DMS153 treated with DMSO at 0.1 percent for 48 hours (cell line): ENCODE measurements around the gene PPP1R14B.

Source experiments
- DNase-seq: peaks from one replicate; lab custom pipeline; 2025; ENCODE audit not compliant: unreplicated experiment; lab: John Stamatoyannopoulos, UW

PPP1R14B gene

GRCh38 chr11:64246871-64247728 lies at the start of gene PPP1R14B:
TSS of gene PPP1R14B (minus strand) at chr11:64246943. CDS start at chr11:64246673, 270 bp downstream.
- peak; percentile 72 for DNase-seq

GRCh38 chr11:64296236-64296635 lies 49.5 kb upstream of the PPP1R14B start:
- no peak for DNase-seq

- no peak for DNase-seq
Observed at GRCh38 chr11:64295760-64296159, 49.0 kb upstream of the PPP1R14B start.

GRCh38 chr11:64294774-64295173 lies 48.0 kb upstream of the PPP1R14B start:
- no peak for DNase-seq

- DNase-seq: no peak
Observed at GRCh38 chr11:64292460-64293254, 45.9 kb upstream of the PPP1R14B start.

- DNase-seq: no peak
Observed at GRCh38 chr11:64291752-64292459, 45.2 kb upstream of the PPP1R14B start.

GRCh38 chr11:64291262-64291751 lies 44.6 kb upstream of the PPP1R14B start, which contains the start of gene KCNK4:
TSS of gene KCNK4 (plus strand) at chr11:64291302. CDS start at chr11:64293019, 1,717 bp downstream.
- no peak for DNase-seq

- DNase-seq: no peak
Observed at GRCh38 chr11:64290352-64291261, 43.9 kb upstream of the PPP1R14B start.

GRCh38 chr11:64289002-64289564 lies 42.3 kb upstream of the PPP1R14B start:
- DNase-seq: no peak

GRCh38 chr11:64288353-64288750 lies 41.6 kb upstream of the PPP1R14B start:
- no peak for DNase-seq

- no peak for DNase-seq
Observed at GRCh38 chr11:64287676-64288352, 41.1 kb upstream of the PPP1R14B start.

- no peak for DNase-seq
Observed at GRCh38 chr11:64286801-64287159, 40.0 kb upstream of the PPP1R14B start.

- peak; percentile 25 for DNase-seq
Observed at GRCh38 chr11:64285885-64286800, 39.4 kb upstream of the PPP1R14B start.

GRCh38 chr11:64284962-64285884 lies 38.5 kb upstream of the PPP1R14B start, which contains the start of gene GPR137:
TSS of gene GPR137 (plus strand) at chr11:64285848. CDS start at chr11:64286525, 677 bp downstream.
- peak; percentile 68 for DNase-seq

GRCh38 chr11:64284048-64284961 lies 37.6 kb upstream of the PPP1R14B start, which contains the start of gene BAD:
TSS of gene BAD (minus strand) at chr11:64284665. CDS start at chr11:64284368, 297 bp downstream.
- DNase-seq: peak; percentile 84

- no peak for DNase-seq
Observed at GRCh38 chr11:64283092-64283491, 36.3 kb upstream of the PPP1R14B start.
